ENCODE data around the gene FNBP1L.
A peak's percentile ranks its signal among the peaks of the same experiment; 100 is the strongest.
"Not testable (repeated sequence)": the region's sequence is repeated elsewhere in the genome, so short reads cannot be mapped to it uniquely, and the experiment has no call there.

Gene FNBP1L

GRCh38 chr1:93467606-93468005 is 19.7 kb downstream of the FNBP1L start:
- DNase-seq (ENCODE audit: low read depth in 2 of 2): no peak
- no peak for TF ChIP-seq CTCF (IDR thresholded peaks at IDR 0.05; ENCODE audit: low read depth, low read length)
- H3K4me3 ChIP-seq (replicated peaks in 1 of 2; ENCODE audit: low read depth in 2 of 2, low read length in 2 of 2): no peak overlapping the region

- no peak overlapping the region for H3K4me3 ChIP-seq (replicated peaks in 1 of 2; ENCODE audit: low read depth in 2 of 2, low read length in 2 of 2)
- DNase-seq (ENCODE audit: low read depth in 2 of 2): peak in 1 of 2 donors; percentile 17
- TF ChIP-seq CTCF (IDR thresholded peaks at IDR 0.05; ENCODE audit: low read depth, low read length): no peak
Observed at GRCh38 chr1:93468662-93469061, 20.7 kb downstream of the FNBP1L start.

GRCh38 chr1:93469223-93469622 is 21.3 kb downstream of the FNBP1L start:
- not testable (repeated sequence) for DNase-seq (ENCODE audit: low read depth in 2 of 2); H3K4me3 ChIP-seq (replicated peaks in 1 of 2; ENCODE audit: low read depth in 2 of 2, low read length in 2 of 2)

- no peak for TF ChIP-seq CTCF (IDR thresholded peaks at IDR 0.05; ENCODE audit: low read depth, low read length)
- no peak for DNase-seq (ENCODE audit: low read depth in 2 of 2)
- H3K4me3 ChIP-seq (replicated peaks in 1 of 2; ENCODE audit: low read depth in 2 of 2, low read length in 2 of 2): no peak overlapping the region
Observed at GRCh38 chr1:93471284-93471683, 23.4 kb downstream of the FNBP1L start.

- H3K4me3 ChIP-seq (replicated peaks in 1 of 2; ENCODE audit: low read depth in 2 of 2, low read length in 2 of 2): no peak overlapping the region
- peak; percentile 56 to 80 for DNase-seq (ENCODE audit: low read depth in 2 of 2)
- TF ChIP-seq CTCF (IDR thresholded peaks at IDR 0.05; ENCODE audit: low read depth, low read length): no peak
Observed at GRCh38 chr1:93471911-93472310, 24.0 kb downstream of the FNBP1L start.

GRCh38 chr1:93474321-93474720 is 26.4 kb downstream of the FNBP1L start:
- DNase-seq (ENCODE audit: low read depth in 2 of 2): no peak
- no peak for TF ChIP-seq CTCF (IDR thresholded peaks at IDR 0.05; ENCODE audit: low read depth, low read length)
- no peak overlapping the region for H3K4me3 ChIP-seq (replicated peaks in 1 of 2; ENCODE audit: low read depth in 2 of 2, low read length in 2 of 2)

- no peak for DNase-seq (ENCODE audit: low read depth in 2 of 2)
- no peak for TF ChIP-seq CTCF (IDR thresholded peaks at IDR 0.05; ENCODE audit: low read depth, low read length)
- no peak overlapping the region for H3K4me3 ChIP-seq (replicated peaks in 1 of 2; ENCODE audit: low read depth in 2 of 2, low read length in 2 of 2)
Observed at GRCh38 chr1:93475681-93476080, 27.8 kb downstream of the FNBP1L start.

- H3K4me3 ChIP-seq (replicated peaks in 1 of 2; ENCODE audit: low read depth in 2 of 2, low read length in 2 of 2); DNase-seq (ENCODE audit: low read depth in 2 of 2): not testable (repeated sequence)
Observed at GRCh38 chr1:93479133-93479745, 31.3 kb downstream of the FNBP1L start.

- not testable (repeated sequence) for H3K4me3 ChIP-seq (replicated peaks in 1 of 2; ENCODE audit: low read depth in 2 of 2, low read length in 2 of 2); DNase-seq (ENCODE audit: low read depth in 2 of 2)
Observed at GRCh38 chr1:93481899-93482298, 34.0 kb downstream of the FNBP1L start.
